ENCODE results near the gene MEI1.
"Not testable (repeated sequence)": the region's sequence is repeated elsewhere in the genome, so short reads cannot be mapped to it uniquely, and the experiment has no call there.

MEI1 gene

DNA sequence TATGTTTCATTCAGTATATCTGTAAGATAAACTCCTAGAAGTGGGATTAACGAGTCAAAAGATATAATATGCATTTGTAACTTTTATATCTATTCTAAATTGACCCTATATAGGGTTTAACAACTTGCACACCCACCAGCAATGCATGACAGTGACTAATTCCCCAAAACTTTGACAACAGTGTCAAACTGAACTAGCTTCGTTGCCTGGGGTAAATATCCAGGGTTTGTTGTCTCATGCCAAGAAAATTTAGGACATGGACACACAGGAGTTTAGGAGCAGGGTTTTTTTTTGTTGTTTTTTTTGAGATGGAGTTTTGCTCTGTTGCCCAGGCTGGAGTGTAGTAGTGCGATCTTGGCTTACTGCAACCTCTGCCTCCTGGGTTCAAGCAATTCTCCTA, 15.7 kb upstream of the MEI1 start:
- no peak for DNase-seq

DNA sequence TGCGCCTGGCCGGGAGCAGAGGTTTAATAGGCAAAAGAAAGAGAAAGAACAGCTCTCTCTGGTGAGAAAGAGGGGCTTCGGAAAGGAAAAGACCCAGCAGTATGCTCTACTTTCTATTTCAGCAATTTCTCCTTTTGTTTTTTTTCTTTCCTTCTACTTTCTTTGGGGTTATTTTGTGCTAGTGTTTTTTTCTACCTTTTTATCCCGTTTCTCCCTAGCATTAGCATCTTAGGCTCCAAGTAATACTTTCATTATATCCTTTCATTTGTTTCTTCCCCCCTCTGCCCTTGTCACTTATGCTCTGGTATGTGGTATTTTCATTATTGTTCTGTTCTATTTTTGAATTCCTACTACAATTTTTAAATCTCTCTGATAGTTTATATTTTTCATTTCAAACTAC, 15.1 kb upstream of the MEI1 start:
- DNase-seq, result no peak

DNA sequence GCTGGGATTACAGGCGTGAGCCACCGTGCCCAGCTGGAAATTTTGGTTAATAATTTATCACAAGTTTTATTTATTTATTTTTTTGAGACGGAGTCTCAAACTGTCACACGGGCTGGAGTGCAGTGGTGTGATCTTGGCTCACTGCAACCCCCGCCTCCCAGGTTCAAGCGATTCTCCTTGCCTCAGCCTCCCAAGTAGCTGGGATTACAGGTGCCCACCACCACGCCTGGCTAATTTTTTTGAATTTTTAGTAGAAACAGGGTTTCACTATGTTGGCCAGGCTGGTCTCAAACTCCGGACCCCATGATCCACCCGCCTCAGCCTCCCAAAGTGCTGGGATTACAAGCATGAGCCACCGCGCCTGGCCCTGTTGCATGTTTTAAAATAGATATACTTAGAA, 12.4 kb upstream of the MEI1 start:
- not testable (repeated sequence) for DNase-seq

DNA sequence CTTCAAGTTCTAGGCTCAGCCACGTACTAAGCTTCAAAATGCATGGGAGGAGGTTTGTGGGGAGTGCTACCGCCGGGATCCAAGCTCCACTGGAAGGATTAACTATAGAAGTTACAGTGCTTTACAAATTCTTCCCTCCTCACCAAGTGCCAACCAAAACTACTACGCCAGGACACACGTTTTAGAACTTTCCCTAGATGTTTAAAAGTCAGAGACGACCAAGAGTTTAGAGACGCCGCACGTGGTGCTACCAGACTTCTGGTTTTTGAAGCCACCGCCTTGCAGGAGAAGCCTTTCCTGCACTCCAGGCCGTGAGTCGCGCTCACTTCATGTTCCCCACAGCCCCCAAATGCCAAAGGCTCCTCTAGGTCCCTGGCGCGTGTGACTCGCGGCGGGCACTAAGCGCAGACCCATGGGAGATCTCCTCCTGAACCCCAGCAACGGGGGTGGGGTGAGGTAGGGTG, 11.4 kb upstream of the MEI1 start:
- peak in 1 of 2 experiments; percentile 47 for DNase-seq

DNA sequence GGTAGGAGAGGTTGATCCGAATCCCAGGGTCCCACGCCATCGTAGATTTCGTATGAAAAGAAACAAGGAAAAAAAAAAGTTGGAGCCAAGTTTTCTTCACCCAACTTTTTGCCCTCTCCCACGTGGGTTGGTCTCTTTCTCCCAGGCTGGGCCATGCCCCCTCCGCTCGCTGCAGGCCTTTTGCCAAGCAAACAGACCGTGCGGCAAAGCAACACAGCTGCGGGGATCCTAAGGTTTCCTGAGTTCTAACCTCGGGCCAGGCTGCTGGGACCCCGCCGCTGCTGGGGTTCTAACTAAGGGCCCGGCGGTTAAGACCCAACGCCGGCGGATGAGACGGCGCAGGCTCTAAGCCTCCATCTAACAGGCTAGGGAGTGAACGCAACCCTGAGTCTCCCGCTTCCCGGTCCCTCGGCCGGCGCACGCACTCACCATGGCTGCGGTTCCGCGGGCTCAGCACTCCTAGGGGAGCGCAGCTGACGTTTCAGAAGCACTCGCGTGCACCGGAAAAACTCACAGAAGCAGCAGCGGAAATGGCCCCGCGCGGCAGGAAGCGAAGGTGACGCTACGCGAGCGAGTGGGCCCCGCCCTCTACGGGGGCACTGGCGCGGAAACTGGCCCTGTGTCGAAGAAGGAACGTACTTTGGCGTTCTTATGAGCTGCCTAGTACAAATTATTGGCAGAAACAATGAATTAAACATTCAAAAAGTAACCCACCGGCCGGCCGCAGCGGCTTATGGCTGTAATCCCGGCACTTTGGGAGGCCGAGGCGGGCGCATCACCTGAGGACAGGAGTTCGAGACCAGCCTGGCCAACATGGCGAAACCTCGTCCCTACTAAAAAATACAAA, 10.7 kb upstream of the MEI1 start, which contains the start of gene SNU13:
TSS of gene SNU13 (minus strand) at position 503 of the 847 bp plus-strand sequence. CDS start at position 432, 71 bp downstream.
- DNase-seq, result peak; percentile 76 to 92

DNA sequence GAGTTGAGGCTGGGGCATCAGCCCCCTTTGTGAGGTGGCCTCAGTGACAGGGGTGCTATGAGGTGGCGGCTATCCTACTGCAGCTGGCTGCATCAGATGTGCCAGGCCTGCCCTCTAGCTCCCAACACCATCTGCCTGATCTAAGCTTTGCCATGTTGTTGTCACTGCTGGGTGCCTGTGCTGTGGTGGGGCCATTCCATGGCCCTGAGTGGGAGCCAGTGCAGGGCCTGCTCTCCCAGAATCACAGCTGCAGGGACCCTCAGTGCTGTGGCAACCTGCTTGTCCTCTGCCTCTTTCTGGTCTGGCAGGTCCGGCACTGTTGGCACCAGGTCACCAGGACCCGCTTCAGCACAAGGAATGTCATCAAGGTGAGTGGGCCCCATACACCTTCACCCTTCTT, 8.8 kb upstream of the MEI1 start:
- no peak for DNase-seq

DNA sequence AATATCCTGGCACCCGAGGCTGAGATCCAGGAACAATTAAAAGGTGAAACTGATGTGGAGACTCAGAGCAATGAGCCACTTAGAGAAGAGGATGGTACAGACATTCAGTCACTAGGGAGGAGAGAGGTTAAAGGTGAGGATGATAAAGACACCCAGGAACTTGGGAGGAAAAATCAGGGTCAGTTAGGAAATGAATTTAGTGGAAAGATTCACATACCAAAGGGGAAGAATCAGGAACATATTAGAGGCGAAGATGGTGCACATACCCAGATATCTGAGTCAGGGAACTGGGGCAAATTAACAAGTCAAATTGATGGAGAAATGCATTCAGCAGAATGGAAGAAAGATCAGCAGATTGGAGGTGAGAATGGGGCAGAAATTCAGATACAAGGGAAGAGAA, 4.1 kb upstream of the MEI1 start:
- no peak for DNase-seq

DNA sequence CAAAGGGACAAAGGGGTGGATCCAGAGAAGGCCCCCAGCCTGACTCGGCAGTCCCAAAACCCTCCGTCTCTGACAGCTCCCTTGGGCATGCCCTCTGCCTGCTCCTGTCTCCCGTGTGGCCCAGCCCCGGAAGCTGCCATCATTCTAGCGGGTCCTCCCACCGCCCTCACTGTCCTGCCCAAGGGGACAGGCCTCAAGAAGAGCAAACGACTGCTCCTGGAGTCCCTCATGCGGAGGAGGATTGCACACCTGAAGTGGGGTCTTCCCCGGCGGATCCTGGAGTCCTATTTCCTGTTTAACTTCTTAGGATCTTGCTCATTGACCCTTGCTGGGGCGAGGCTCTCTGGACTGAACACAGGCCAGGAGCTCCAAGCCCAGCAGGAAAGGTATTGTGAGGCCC, 2.6 kb upstream of the MEI1 start:
- DNase-seq, result no peak

DNA sequence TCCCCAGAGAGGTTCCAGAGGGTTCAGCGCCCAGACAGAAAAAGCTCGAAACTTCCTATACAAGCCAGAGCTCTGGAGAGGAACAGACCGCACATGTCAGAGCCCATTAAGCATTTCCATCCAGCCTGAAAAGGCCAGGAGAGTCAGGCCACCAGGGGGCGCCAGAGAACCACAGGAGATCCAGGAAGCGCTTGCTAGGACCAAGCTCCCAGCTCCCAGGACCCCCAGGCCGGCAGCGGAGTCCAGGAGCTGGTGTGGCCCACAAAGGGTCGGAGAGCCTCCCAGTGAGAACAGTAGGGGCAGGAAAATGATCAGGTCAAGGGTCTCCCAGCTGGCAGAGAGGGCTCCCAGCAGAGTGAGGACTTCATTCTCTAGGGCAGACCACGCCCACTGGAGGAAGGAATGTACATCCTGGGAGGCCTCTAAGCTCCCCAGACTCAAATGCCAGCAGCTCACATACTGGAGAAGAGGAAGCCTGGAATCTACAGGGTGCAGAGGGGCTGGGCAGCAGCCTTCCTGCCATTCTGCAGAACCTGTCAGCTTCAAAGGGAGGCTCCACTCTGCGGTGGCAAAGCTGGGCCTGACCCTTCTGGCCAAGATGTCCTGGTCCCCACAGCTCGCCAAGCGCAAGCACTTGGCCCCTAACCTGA, 2.1 kb upstream of the MEI1 start:
- DNase-seq, result peak; percentile 62 to 84

DNA sequence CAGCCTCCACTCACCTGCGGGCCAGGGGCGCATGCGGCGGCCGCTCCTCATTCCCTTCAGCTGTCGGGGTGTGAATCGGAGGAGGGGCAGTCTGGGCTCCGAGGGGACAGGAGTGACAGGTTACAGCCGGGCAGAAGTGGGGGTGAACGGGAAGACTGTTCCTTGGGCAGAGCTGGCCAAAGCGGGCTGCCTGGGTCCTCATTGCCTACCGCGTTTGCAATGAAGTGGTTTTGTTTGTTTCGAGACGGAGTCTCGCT, 733 bp downstream of the MEI1 start:
- DNase-seq, result no peak

DNA sequence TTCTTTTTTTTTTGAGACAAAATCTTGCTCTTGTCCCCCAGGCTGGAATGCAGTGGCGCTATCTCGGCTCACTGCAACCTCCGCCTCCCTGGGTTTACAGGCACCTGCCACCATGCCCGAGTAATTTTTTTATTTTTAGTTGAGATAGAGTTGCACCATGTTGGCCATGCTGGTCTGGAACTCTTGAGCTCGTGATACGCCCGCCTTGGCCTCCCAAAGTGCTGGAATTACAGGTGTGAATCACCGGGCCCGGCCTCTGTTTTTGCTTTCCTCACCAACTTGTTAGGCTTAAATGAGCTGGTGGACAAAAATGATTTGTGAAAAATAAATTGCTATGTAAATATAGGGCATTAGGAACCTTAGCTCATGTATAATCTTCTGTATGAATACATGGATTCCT, 3.5 kb downstream of the MEI1 start:
- DNase-seq, result no peak

DNA sequence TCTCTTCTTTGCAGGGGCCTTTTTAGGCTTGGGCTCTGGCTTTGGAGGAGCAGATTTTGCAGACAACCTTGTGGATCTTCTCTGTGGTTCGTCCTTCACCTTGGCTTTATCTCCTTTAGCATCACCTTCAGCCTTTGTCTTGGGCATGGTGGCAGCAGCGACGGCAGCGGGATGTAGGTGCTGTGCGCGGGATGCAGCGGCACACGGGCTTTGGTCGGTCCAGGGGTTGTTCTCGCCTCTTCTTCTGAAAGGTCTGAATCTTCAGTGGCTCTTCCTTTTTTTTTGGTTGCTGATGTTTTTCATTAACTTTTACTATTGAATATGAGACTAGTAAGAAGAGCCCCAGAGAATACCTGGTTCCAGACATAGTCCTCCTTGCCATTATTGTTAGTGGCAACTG, 10.0 kb downstream of the MEI1 start:
- no peak for DNase-seq

DNA sequence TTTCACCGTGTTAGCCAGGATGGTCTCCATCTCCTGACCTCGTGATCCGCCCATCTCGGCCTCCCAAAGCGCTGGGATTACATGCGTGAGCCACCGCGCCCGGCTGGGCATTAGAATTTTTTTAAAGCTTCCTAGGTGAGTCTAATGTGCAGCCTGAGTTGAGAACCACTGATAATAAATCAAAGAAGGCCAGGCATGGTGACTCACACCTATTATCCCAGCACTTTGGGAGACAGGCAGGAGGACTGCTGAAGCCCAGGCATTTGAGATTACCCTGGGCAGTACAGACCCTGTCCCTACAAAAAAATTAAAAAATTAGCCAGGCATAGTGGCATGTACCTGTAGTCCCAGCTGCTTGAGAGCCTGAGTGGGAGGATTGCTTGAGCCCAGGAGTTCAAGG, 13.7 kb downstream of the MEI1 start:
- no peak for DNase-seq

DNA sequence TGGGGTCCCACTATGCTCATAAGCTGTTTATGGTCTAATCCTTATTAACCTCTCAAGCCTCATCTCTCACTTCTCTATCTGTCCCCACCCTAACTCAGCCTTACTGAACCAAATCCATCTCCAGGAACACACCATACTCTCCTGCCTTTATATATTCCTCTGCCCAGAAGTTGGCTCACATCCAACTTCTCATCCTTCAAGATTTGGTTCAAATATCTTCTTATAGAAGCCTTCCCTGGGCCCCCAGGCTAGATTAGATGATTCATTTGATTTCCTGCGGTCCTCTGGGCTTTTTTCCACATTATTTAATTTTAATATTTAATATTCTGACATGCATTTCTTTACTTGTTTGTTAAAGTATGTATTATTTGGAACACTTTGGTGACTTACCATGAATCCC, 23.2 kb downstream of the MEI1 start:
- no peak for DNase-seq

DNA sequence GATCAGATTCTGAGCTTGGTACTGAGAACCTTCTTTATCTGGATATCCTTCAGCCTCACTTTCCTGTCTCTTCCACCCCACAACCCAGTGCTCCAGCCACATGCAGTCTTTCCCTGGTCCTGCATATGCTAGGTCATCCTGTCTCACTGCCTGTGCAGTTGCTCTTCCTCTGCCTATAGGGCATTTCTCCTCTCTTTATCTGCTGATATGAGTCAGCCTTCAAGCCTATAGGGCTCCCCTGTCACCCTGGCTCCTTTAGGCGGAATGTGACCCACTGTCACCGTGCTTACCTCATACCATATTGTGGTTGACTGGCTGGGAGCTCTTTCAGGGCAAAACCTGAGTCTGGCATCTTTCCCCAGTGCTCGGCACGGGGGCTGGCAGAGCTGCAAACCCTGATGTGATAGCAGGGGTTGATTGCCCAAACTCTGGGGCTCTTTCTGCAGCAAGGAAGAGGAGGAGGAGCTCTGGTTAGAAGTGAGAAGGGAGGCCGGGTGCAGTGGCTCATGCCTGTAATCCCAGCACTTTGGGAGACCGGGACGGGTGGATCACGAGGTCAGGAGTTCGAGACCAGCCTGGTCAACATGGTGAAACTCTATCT, 26.3 kb downstream of the MEI1 start:
- DNase-seq, result no peak

DNA sequence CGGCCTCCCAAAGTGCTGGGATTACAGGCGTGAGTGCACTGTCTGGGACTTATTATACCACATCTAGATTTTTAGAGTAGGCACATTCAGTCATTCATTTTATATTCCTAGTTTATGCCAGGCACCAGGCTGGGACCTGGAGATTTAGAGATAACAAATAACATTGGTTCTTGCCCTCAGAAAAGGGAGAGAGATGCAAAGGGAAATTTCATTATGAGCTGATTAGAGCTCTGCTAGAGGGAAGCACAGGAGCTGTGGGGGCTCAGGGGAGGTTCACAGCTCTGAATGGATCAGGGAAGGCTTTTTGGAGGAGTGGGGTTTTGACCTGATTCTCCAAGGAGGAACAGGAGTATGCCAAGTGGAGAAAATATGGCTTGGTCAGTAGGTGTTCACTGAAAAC, 32.3 kb downstream of the MEI1 start:
- no peak for DNase-seq

DNA sequence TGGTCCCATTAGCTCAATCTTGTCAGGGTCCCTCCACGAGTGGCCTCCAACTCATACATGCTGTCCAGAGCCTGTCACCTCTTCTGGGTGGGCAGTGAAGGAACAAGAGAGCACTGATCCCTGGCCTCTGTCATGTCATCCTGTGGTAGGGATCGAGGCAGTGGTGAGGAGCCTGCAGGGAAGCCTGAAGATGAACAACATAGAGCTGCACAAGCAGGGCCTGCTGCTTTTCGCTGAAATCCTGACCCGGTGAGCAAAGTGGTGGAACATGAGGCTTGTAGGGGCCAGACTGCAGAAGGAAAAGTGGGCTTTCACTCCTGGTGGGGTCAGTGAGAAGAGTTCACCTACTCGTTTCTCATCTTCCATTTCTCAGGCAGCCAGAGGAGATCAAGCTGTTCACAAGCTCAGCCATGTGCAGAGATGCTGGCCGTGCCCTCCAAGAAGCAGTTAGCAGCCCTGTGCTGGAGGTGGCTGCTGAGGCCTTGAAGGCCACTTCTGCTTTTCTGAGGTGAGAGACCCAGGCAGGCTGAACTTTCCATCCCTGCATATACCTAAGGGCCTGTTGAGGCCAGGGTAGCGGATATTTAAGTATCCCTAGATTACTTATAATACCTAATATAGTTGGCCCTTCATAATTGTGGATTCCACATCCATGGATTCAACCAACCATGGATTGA, 32.9 kb downstream of the MEI1 start:
- DNase-seq, result no peak

DNA sequence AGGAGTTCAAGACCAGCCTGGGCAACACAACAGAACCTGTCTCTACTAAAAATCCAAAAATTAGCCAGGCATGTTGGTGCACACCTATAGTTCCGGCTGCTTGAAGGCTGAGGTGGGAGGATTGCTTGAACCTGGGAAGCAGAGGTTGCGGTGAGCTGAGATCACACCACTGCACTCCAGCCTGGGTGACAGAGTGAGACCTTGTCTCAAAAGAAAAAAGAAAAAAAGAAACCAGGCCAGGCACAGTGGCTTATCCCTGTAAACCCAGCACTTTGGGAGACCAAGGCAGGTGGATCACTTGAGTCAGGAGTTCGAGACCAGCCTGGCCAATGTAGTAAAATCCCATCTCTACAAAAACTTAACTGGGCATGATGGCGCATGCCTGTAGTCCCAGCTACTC, 33.9 kb downstream of the MEI1 start:
- DNase-seq, result not testable (repeated sequence)

DNA sequence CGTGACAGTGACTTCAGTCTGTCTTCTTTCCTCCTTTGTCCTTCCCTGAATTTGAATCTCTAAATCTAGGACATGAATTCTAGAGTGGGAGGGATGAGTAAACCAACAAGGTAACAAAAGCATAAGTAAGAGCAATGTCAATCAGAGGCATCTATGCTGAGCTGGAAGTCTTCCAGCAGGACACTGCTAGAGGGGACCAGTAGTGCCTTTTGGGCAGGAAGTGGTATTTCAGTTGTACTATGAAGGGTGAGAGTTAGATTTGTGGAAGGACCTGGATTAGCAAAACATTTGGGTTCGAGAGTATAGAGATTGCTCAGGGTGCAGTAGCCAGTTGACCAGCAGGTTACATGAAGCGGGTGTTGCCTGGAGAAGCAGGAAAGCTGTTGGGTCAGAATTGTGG, 40.3 kb downstream of the MEI1 start:
- DNase-seq, result no peak

DNA sequence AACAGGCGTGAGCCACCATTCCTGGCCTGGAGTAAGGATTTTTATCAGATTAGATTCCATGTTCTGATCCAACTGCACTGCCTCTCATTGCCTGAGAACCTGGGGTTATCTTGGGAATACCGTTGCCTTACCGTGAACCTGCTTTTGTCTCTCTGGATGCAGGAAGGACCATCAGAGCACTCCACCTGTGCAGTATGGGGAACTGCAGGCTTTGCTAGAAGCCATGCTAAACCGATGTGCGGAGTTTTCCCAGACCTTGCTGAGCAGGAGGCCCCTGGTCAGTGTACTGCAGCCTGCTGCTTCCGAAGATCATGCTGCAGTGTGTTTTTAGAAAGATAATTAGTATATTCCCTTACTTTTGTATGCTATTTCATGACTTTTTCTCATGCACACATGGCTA, 43.6 kb downstream of the MEI1 start:
- DNase-seq, result no peak

DNA sequence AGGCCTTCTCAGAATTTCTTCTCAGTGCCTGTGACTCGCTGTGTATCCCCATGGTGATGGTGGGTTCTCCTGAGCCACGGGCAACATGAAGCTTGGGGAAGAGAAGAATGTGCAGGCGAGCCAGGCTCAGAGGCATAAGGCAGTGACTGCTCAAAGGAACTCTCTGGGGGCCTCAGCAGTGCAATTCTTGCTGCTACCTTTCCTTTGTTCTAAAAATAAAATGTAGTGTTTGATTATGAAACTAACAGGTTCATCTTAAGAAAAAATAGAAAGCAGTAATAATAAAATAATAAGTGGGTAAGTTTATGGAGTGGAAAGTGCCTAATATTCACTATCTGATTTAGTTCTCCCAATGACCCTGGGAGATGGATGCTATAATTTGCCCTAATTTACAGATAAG, 46.7 kb downstream of the MEI1 start:
- DNase-seq, result no peak

DNA sequence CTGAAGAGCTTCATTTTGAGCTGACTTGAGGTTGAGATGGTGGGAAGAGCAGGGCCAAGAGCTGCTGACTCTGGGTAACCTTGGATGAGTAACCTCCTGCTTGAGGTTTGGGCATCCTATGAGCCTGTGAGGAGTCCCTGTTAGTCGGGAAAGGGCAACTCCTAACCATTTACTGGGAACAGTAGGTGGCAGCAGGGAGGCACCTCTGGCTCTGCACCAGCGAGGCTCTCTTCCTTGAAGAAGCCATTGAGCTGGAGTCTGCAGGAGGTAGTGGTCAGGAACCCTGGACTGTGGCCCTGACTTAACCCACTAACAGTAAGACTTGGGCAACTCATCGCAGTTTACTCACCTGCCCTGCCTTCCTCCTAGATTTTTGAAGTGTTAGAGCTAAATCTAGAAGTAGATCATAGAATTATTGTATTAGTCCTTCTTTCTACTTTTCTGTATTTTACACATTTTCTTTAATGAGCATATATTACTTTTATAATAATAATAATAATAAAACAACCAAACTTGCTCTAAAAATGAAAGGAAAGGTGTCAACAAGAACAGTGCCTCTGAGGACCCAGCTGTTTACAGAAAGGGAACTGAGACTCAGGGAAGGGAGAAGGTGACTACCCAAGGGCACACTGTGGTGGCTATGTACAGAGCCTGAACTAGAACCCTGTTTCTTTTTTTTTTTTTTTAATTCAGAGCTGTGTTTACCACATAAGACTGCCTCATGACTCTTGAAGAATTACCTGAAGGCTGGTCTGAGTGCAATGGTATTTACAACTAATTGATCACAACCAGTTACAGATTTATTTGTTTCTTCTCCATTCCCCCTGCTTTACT, 47.5 kb downstream of the MEI1 start:
- peak; percentile 18 to 67 for DNase-seq
